Erythroblast (primary cell): ENCODE results near the gene MRLN.
"Not testable (repeated sequence)": the region's sequence is repeated elsewhere in the genome, so short reads cannot be mapped to it uniquely, and the experiment has no call there.

Source experiments
- GATA1 ChIP-seq: IDR thresholded peaks from 2 replicates; pipeline ENCODE4 v1.6.1; 2011; ENCODE audit warnings: low read depth, mild to moderate bottlenecking, control low read depth, low read length, moderate library complexity
- POLR2A ChIP-seq: IDR thresholded peaks from 2 replicates; pipeline ENCODE4 v1.6.1; 2011; ENCODE audit warnings: mild to moderate bottlenecking, low read length

- not testable (repeated sequence) for TF ChIP-seq POLR2A, GATA1
Observed at GRCh38 chr10:59733321-59734013, 19.8 kb downstream of the MRLN start.
